Esophagus muscularis mucosa (tissue), 3 donors: ENCODE data around the gene GFRA4.

Experiments used
- POLR2AphosphoS5 ChIP-seq, 2 donors: sonication (generic); formaldehyde crosslinking; IDR thresholded peaks; one replicate each; pipeline ENCODE4 v1.6.1; 2017; ENCODE audit warnings: antibody characterized with exemption in 2 of 2
- TF ChIP-seq, protein P1 (sequence below), 3 experiments: fragments of 200-600 bp in 2 of 3; fragments of 450-650 bp in 1 of 3; sonication (generic) in 2 of 3; IDR thresholded peaks; one replicate each; pipeline ENCODE4 v1.5.1; 2017 to 2019; ENCODE audit warnings: antibody characterized with exemption in 3 of 3, mild to moderate bottlenecking in 2 of 3, moderate library complexity in 1 of 3

DNA sequence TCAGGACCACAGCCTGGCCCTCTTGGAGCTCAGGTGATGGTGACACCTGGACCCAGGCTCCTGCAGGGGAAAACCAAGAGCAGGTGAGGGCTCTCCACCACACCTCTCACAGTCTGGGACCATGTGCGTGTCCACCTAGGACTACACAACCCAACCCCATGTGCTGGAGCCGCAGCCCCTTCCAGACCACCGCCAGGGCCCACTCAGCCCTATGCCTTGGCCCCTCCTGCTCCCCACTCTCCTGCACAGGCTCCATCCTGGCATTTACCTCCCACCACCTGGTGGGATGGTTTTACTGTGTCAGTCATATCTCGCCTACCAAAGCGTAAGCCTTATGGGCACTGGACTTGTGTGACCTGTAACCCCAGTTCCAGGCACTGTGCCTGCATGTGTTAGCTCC lies 31.7 kb upstream of the GFRA4 start:
- TF ChIP-seq, protein P1, sequence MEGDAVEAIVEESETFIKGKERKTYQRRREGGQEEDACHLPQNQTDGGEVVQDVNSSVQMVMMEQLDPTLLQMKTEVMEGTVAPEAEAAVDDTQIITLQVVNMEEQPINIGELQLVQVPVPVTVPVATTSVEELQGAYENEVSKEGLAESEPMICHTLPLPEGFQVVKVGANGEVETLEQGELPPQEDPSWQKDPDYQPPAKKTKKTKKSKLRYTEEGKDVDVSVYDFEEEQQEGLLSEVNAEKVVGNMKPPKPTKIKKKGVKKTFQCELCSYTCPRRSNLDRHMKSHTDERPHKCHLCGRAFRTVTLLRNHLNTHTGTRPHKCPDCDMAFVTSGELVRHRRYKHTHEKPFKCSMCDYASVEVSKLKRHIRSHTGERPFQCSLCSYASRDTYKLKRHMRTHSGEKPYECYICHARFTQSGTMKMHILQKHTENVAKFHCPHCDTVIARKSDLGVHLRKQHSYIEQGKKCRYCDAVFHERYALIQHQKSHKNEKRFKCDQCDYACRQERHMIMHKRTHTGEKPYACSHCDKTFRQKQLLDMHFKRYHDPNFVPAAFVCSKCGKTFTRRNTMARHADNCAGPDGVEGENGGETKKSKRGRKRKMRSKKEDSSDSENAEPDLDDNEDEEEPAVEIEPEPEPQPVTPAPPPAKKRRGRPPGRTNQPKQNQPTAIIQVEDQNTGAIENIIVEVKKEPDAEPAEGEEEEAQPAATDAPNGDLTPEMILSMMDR (IDR thresholded peaks at IDR 0.05): no peak
- TF ChIP-seq POLR2AphosphoS5 (IDR thresholded peaks at IDR 0.05): no peak
